GM19025 (cell line): ENCODE data around the gene TSPAN17.
"Not testable (repeated sequence)": the region's sequence is repeated elsewhere in the genome, so short reads cannot be mapped to it uniquely, and the experiment has no call there.

ENCODE experiments used
- ATAC-seq: cut with Tn5 transposase; IDR thresholded peaks from one replicate; pipeline ENCODE4 v1.9.1; 2021; ENCODE audit warnings: mild to moderate bottlenecking, low read depth, moderate library complexity; ENCODE audit not compliant: unreplicated experiment

Gene TSPAN17, protein sequence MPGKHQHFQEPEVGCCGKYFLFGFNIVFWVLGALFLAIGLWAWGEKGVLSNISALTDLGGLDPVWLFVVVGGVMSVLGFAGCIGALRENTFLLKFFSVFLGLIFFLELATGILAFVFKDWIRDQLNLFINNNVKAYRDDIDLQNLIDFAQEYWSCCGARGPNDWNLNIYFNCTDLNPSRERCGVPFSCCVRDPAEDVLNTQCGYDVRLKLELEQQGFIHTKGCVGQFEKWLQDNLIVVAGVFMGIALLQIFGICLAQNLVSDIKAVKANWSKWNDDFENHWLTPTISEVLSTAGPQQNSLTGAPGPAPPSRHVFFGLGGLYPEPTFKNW

DNA sequence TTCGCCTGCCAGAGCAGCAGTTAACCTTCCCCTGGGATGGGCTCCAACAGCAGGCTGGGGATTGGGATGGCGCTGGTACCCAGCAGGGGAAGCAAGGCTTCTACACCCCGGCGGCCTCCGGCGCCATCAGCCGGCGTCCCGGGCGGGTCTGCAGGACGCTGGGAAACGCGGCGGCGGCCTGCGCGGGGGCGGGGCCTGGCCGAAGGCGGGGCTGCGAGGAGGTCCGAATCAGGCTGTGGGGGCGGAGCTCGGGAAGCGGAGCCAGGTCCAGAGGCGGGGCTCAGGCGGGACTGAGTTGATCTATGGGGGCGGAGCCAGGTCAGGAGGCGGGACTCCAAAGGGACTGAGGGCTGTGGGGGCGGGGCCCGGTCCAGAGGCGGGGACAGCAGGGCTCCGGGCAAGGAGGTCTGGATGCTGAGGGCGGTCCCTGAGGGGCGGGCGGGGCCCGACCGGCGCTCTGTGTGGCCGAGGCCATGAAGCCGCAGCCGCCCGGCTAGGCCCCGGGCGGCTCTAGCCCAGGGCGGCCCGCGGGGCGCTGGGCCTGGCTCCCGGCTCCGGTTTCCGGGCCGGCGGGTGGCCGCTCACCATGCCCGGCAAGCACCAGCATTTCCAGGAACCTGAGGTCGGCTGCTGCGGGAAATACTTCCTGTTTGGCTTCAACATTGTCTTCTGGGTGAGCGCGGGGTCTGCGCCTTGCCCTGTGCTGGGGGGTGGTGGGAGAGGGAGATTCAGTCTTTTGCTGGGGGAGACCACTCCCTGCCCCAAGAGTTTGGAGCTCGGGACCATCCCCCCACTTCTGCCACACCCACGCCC is at the start of gene TSPAN17:
Gene TSPAN17 (plus strand): TSS at position 455 of the 813 bp plus-strand sequence. CDS start 132 bp downstream, at position 587.
- peak; percentile 93 for ATAC-seq

DNA sequence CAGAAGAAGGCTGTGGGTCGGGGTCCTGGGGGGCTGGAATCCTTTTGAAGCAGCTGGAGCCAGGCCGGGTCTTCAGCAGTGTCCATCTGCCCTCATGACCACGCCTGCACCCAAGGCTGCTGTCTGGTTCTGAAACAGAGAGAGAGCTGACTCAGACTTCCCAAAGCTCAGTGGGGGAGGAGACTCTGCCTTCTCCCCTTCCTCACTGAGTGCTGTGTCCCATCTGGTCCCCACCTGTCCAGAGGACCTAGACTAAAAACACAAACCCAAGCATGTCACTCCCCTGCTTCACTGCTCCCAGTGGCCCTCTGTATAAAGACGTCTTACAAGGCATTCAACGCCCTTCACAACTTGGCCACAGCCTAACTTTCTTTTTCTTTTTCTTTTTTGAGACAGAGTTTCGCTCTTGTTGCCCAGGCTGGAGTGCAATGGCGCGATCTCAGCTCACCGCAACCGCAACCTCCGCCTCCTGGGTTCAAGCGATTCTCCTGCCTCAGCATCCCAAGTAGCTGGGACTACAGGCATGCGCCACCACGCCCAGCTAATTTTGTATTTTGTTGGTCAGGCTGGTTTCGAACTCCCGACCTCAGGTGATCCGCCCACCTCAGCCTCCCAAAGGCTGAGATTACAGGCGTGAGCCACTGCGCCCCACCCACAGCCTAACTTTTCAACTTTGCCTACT is 47.4 kb upstream of the TSPAN17 start:
- not testable (repeated sequence) for ATAC-seq

DNA sequence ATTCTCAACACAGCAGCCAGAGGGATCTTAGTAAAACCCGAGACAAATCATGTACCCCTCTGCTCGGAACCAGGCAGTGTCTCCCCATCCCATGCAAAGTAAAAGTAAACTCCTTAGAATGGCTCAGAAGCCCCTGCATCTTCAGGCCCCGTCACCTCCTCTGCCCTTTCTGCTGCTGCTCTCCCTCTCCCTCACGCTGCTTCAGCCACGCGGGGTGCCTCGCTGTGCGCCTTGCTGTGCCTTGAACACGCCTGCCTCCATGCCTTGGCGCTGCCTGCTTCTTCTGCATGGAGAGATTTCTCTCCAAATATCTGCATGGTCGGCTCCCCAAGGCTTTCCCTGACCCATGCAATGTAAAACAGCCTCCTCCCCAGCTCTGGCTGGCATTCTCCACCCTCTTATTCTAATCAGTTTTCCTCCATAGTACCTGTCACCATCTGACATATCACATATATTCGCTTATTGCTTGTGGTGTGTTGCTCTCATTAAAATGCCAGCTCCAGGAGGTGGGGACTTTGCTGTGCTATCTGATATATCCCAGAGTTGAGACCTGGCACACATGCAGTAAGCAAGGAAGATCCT is 45.3 kb upstream of the TSPAN17 start:
- no peak for ATAC-seq

DNA sequence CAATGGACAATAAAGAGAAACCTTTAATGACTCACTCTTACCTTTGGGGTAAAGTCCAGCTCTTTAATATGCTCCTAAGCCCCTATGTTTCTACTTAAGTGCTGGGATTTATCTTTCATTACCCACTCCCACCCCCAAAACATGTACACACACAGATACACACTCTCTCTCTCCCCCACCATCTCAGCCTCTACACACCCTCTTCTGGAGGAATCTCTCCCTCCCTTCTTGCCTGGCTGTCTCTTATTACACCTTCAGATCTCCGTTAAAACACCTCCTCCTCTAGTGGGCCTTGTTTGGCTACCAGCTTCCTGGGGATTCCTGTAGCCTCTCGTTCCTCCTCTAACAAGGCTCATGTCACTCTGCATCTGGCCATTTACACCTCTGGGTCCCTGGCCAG is 44.2 kb upstream of the TSPAN17 start:
- no peak for ATAC-seq

DNA sequence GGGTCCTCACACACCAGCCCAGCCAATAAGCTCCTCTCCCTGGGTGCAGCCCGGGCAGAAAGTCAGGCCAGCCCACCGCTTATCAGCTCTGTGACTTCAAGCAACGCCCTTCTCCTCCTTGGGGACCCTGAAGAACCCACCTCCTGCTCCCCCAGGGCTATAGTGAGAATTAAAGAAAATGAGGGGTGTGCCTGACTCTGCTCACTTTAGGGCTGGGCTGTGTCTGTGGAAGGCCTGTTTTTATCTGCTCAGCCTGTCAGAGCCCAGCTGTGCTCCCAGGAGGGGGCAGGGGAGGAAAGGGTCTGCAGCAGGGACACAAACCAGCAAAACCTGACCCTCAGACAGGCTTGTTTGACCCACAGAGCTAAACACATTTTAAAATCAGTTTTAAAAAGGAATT is 41.3 kb upstream of the TSPAN17 start:
- no peak for ATAC-seq

DNA sequence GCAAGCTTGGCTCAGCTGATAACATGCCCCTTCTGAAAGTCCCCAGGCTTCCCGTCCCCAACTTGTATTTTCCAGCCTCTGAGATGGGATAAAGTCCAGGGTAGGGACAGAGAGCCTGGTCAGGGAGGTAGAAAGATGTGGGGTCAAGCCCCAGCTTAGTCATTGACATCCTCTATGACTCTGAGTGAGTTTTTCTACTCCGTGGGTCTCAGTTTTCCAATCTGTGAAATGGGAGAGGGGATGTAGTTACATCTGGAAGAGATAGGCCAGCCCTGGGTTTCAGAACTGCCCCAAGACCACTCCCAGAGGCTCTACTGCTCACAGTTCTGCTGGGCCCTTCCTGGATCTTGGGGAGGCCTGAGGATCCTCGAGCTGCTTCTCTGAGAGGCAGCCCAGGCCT is 40.4 kb upstream of the TSPAN17 start:
- no peak for ATAC-seq

DNA sequence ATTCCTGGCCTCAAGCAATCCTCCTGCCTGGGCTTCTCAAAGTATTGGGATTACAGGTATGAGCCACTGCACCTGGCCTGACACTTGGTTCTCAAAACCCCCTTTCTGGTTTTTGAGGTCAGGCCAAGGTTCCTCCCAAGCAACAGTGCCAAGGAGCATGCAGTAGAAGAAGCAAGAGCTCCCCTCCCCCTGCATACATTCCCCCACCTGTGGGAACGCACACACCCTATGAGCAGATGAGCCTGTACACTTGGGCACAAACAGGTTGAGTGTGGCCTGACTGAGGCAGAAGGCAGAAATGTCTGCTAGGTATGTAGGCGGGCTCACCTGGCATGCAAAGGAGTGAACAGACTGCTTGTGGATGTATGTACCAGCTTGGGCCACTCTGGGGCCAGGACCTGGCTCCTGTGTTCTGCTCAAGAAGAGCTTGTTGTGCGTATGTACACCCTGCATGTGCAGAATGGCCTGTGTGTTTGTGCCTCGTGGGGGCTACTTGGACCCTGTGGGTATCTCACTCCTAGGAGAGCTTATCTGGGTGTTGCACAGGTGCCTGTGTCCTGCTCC is 39.1 kb upstream of the TSPAN17 start:
- no peak for ATAC-seq

DNA sequence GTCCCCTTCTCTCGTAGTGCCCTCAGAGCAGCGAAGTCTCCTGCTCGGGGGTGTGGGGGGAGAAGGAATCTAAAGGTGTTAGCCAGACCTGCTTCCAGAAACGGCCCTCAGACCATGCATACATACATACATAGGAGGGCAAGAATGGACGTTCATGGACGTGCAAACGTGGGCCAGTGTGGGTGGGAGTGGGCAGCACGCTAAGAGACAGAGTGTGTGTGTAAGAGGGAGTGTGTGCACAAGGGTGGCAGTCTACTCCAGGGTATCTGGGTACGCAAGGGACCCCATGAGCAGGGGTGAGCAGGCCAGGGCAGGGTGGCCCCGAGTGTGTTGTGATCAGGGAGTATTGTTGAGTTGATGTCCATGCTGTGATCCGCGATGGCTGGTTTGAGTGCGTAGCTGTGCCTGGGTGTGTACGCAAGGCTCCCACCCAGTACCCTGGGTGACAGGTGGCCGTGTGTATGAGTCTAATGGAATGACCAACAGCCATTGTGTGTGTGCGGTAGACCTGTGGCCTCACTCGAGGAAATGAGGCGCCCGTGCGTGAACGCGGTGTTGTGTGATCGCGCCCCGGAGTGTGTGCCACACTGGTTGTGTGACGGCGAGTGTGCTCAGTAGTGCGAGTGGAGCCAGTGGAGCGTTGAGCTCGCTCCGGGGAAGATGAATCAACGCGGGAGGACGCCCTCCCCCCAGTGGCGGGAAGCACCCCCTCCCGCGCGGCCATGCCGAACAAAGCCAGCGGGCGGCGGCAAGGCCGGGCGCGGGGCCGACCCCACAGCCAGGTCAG is 38.2 kb upstream of the TSPAN17 start:
- no peak for ATAC-seq

DNA sequence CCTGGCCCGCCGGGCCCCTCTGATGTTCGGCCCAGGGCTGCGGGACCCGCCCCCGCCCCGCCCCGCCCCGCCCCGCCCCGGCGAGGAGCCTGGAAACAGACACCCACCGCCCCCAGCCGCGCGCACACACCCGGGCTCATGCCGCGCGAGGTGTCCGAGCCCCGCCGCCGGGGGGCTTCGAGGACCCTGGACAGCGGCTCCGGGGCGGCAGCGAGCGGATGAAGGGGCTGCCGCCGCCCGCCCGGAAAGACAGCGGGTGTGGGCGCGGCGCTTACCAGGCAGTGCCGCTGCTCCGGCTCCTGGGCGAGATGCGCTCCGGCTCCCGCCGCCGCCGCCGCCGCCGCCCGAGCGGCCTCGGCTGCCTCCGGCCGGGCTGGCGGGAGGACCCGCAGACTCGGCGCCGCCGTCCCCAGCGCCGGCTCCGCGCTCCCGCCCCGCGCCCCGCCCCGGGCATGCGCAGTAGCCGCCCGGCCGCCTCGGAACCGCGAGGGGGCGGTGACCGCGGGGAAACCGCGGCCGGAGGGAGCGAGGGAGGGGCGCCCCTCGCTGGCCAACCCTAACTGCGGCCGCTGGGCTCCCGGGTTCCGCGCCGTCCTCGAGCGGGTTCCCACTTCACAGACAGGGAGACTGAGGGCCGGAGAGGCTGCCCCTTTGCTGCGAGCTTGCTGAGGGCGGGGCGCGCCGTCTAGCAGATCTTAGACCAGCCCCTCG is 37.4 kb upstream of the TSPAN17 start, which contains the start of gene GPRIN1:
Gene GPRIN1 (minus strand): TSS at position 433 of the 711 bp plus-strand sequence. CDS start 10,322 bp downstream, outside the sequence.
- peak; percentile 77 for ATAC-seq

DNA sequence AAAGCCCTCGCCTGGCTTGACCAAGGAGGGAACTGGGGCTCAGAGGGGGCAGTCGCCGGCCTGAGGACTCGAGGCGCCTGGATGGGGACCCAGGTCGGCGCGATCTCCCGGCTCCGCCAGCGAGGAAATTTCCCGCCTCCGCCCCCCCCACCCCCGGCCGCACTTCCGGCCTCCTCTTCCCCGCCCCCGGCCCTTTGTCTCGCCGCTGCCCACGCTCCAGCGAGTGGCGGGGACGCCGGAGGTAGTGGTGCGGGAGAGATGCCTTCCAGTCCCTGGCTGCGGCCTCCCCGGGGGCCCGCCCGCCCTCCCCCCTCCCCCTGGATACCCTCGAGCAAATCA is 36.9 kb upstream of the TSPAN17 start:
- ATAC-seq: no peak

DNA sequence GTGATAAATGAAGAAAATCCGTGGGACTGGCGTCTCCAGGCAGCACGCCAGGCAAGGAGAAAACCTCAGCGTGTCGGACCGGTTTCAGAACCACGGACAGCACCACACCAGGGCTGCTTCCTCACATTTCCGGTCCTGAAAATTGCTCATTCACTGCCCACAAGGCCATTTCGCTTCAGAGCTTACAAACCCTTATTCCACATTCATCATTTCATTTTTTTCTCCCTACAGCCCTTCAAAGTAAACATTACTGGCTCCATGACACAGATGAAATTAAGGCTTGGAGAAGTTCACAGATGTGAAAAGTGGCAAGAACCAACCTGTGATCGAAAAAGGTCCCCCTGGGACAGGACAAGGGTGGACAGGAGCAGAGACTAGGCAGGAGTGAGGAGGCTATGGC is 35.8 kb upstream of the TSPAN17 start:
- ATAC-seq: no peak

DNA sequence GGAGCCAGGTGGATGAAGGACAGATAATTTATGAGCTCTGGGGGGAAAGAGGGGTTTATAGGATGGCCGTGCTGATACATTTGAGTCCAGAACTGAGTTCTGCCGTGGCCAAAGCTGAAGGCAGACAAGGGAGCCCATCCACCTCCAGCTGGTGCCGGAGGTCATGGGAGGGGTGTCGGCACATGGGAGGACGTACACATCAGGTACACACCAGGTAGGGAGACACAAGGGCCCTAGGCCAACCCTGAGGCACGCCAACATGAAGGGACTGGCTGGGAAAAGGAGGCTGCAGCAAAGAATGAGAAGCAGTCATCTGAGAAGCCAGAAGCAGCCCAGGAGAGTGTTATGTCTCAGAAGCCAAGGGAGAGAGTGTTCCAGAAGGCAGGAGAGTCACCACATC is 35.3 kb upstream of the TSPAN17 start:
- no peak for ATAC-seq

DNA sequence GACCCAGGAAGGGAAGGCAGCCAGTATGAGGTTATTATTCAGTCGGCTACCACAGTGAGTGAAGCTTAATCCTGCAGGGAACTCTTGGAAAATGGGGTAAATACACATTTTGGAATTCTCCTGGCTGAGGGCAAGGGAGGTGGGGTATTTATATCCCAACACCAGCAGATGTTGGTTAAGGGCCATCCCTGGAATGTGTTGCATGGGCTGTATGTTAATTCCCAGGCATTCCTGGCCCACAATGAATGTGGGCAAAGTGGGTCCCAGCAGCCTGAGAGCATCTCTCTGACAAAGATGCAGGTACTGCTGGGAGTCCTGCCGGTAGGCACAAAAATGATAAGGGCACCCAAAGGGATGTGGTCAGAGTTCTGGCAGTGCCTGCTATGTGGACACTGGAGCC is 34.4 kb upstream of the TSPAN17 start:
- ATAC-seq: no peak

DNA sequence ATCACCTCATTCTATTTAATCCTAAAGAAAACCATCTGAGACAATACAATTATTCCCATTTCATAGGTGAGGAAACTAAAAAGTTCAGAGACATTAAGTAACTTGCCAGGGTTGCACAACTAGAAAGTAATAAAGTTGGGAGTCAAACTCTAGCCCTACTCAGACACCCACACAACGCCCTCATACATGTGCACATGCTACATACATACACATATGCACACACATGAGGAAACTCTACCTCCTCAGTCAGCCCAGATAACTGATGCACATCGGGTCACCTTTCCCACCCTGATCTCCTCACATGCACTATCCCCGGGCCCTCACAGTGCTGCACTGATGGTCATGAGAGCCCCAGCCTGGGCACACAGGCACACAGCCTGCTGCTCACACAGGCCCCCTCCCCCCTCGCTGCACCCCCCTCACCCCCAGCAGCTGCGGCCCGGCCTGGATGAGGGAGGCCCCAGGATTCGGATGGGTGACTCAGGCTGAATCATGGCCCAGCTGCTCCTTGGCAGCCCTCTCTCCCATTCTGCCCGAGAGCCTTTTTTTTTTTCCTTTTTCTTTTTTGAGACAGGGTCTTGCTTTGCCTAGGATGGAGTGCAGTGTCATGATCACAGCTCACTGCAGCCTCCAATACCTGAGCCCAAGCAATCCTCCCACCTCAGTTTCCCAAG is 32.3 kb upstream of the TSPAN17 start:
- no peak for ATAC-seq

DNA sequence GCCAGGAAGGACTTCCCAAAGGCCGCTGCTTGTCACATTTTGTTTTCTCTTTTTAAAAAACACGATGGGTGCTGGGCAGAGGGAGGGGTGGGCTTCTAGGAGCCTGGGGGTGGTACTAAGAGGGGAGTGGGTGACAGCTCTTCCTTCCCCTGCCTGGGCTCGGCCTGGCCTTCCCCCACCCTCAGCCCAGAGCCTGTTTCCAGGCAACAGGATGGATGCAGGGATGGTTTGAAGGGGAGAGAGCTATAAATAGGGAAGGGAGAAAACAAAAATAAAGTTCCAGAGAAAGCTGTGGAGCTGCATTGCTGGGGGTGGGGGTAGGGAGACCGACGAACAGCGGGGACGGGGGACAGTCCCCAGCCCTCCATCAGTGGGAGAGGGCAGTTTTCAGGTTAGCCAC is 30.8 kb upstream of the TSPAN17 start:
- no peak for ATAC-seq

DNA sequence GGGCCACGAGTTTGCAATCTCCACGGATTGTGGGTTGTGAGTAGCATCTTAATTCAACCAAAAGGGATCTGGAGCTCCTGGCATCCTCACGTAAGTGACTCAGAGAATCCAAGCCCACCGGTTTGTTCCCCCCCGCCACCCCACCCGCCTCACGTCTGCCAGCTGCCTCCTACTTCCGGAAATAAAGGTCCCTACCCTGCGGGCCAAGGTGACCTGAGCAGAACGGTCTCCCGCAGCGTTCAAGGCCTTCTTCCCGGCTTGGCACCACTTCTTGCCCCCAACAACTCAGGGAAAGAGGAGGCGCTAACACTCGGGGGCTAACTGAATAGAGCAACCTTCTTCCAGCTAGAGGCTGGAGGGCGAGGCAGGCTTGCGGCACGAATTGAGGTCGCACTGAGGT is 28.5 kb upstream of the TSPAN17 start:
- ATAC-seq: no peak

DNA sequence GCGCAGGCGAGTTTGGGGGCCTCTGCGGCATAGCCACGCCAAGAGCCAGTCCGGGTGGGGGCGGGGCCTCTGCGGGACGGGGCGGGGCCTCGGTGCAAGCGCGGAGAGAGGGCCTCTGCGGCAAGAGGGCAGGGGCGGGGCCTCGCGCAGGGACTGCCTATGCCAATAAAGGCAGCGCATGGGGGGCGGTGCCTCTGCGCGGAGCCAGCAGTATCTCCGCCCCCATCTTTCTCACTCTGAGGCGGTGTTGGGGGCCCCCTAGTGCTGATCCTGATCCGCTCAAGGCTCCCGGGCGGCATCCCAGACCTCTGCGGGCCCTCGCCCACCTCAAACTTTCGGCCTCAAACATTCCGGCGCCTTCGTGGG is 28.1 kb upstream of the TSPAN17 start:
- no peak for ATAC-seq

DNA sequence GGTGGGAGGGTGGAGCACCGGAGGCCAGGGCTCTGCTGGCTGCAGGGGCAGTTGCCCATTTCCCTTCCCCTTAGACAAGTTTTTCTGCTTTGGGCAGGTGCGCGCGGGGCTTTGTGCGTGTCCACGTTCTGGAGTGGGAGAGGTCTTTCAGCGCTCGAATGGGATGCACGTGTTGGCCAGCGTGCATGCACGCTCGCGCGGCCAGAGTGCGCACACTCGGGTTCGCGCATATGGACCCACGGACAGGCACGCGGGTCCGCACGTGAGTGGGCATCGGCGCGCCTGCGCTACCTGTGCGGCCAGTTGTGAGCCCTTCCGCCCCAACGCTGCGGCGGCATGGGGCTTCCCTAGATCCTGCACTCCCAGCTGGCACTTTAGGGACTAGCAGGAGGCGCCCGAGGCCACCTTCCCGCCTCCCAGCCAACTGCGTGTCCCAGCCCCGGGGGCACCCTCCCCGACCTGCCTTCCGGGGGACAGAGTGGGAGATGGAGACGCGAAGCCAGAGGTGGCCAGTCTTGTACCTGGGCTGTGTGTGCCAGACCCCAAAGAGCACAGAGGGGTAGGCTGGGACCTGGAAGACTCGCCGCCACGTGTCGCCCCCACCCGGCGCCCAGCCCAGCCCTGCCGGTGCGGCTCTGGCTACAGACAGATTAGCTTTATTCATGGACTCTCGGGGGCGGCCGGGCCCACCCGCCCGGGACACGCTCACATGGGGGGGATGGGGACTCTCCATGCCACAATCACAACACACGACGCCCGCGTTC is 27.5 kb upstream of the TSPAN17 start:
- no peak for ATAC-seq
